GM19397 (cell line): Measurements from ENCODE around the gene SWAP70.
"Not testable (repeated sequence)": the region's sequence is repeated elsewhere in the genome, so short reads cannot be mapped to it uniquely, and the experiment has no call there.

Experiments used
- ATAC-seq: cut with Tn5 transposase; IDR thresholded peaks from one replicate; pipeline ENCODE4 v1.9.1; 2021; ENCODE audit warnings: mild to moderate bottlenecking, moderate library complexity; ENCODE audit not compliant: unreplicated experiment

SWAP70 gene

GRCh38 chr11:9719566-9720289 is 55.9 kb downstream of the SWAP70 start:
- no peak for ATAC-seq

DNA sequence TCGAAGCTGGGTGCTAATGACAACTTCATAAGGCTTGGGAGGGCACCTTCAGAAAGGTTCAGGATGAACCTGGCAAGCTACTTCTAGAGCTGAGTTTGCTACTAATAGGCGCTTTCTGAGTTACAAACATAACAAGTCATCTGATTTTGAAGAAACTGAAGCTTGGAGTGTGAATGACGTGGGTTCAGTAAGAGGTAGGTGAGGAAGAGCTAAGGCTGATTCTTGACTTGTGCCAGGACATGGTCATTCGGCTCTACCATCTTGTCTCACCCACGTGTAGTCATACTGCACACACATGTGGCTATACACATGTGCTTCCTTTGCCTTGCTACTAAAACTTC is 56.4 kb downstream of the SWAP70 start:
- no peak for ATAC-seq

- ATAC-seq = no peak
These were observed 58.1 kb downstream of the SWAP70 start for GRCh38 chr11:9722023-9722422.

GRCh38 chr11:9722893-9723292 is 59.0 kb downstream of the SWAP70 start:
- no peak for ATAC-seq

- no peak for ATAC-seq
These were observed 62.6 kb downstream of the SWAP70 start for GRCh38 chr11:9726321-9727022.

DNA sequence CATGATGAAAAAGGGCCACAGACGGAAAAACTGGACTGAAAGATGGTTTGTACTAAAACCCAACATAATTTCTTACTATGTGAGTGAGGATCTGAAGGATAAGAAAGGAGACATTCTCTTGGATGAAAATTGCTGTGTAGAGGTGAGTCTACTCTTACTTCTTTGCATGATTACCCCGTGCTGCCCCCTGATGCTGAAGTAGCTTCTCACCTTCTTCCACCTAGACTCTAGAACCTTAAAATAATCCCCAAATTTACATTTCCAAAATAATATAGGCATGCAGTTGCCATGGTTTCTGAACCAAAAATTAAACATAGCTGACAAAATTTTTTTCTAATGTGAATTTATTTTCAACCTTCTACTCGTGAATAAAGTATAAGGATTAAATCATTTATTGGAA is 64.2 kb downstream of the SWAP70 start:
- no peak for ATAC-seq

DNA sequence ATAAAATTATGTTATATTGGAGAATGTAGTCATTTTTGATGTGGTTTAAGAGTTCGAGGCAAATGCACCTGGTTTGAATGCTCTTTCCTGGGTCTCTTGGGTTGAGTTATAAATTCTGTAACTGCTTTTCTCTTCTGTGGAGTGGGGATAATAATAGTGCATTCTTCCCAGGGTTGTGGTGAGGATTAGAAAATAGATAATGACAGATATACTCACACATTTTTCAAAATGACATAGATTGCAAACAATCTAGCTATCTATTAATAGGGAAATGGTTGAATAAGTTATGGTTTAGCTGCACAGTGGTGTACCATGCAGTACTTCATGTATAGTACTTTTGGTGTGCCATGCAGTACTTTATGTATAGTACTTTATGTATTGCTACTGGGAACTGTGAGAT is 67.4 kb downstream of the SWAP70 start:
- ATAC-seq = no peak

GRCh38 chr11:9732453-9732852 is 68.6 kb downstream of the SWAP70 start:
- ATAC-seq = no peak

GRCh38 chr11:9733212-9733611 is 69.3 kb downstream of the SWAP70 start:
- ATAC-seq = no peak

DNA sequence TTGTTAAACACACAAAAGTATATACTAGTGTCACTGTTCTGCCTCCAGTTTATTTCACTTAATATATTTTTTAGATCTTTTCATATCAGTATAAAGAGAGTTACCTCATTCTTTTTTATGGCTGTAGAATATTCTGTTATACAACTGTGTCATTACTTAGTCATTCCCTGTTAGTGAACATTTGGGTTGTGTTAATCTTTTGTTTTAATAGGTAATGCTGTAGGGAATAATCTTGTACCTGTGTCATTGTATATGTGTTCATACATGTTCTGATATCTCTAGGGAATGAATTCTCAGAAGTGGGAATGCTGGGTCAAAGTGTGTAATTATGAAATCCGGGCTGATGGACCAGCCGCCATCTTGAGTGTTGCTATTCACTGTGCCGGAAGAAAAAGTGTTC is 71.4 kb downstream of the SWAP70 start:
- ATAC-seq = no peak

- no peak for ATAC-seq
These were observed 72.0 kb downstream of the SWAP70 start for GRCh38 chr11:9735919-9736318.

- ATAC-seq = no peak
These were observed 72.5 kb downstream of the SWAP70 start for GRCh38 chr11:9736365-9736764.

- ATAC-seq = no peak
These were observed 74.2 kb downstream of the SWAP70 start for GRCh38 chr11:9738116-9738515.

GRCh38 chr11:9738707-9739106 is 74.8 kb downstream of the SWAP70 start:
- ATAC-seq = no peak

- peak; percentile 65 for ATAC-seq
These were observed 75.4 kb downstream of the SWAP70 start for GRCh38 chr11:9739123-9739900.

- no peak for ATAC-seq
These were observed 76.5 kb downstream of the SWAP70 start for GRCh38 chr11:9740202-9740883.

GRCh38 chr11:9741260-9741659 is 77.4 kb downstream of the SWAP70 start:
- ATAC-seq = no peak

DNA sequence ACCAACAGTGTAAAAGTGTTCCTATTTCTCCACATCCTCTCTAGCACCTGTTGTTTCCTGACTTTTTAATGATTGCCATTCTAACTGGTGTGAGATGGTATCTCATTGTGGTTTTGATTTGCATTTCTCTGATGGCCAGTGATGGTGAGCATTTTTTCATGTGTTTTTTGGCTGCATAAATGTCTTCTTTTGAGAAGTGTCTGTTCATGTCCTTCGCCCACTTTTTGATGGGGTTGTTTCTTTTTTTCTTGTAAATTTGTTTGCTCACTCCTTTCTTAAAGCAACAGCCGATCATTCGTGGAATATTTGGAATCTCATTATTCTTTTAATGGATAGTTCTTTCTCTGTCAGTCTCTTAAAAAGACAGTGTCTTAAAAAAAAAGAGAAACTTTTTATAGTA is 79.6 kb downstream of the SWAP70 start:
- not testable (repeated sequence) for ATAC-seq

DNA sequence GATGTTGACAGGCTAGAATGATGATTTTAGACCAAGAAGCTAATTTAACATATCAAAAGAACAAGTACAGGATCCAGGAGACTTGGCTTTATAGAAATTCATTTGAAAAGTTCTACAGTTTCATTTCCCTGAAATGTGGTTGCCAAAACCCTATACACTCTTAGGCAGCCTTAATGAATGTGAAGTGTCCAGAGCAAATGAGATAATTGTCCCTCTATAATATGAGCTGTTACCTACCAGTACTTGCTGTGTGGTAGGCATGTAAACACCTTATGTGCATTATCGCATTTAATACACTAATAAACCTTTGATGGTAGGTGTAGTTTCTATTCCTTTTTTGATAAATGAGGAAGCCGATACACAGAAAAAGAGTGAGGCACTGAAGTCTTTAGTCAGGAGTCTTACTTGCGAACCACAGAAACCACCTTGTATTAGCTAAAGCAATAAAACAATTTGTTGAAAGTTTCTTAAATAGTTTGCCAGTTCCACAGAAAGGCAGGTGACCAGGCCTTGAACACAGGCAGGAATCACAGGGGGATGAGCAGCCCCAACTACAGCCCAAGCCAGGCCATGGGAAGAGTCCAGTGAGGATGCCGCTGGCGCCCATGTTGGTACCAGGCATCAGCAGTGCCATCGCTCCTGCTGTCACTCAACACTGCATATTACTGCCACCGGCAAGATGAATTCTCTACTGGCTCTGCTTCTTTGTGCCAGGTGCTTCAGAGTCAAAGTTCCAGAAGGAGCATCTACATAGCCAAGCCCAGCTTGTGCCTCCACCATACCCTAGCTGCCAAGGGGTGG is 81.7 kb downstream of the SWAP70 start:
- ATAC-seq = no peak

GRCh38 chr11:9747229-9747628 is 83.4 kb downstream of the SWAP70 start:
- no peak for ATAC-seq

GRCh38 chr11:9747828-9748227 is 84.0 kb downstream of the SWAP70 start:
- no peak for ATAC-seq
